Myocyte (in vitro differentiated cells): Measurements from ENCODE around the gene LBP. TPM values are rescaled to one million over a fixed set of nuclear protein-coding genes. Genes with fewer than 3 reads are reported as not detected.
"Not testable (repeated sequence)": the region's sequence is repeated elsewhere in the genome, so short reads cannot be mapped to it uniquely, and the experiment has no call there.

Experiments
- DNase-seq: peaks from one replicate; pipeline ENCODE4 v3.0.0-alpha.2; 2012; ENCODE audit warnings: low read depth
- total RNA-seq: library from RNA; depleted of rRNA; stranded (reverse); fragments of >200 nt; gene quantifications from 2 replicates; pipeline ENCODE4 v1.2.3, GENCODE V29; 2014

LBP gene
- total RNA-seq, 1 donor from 2014 or later: not detected

- DNase-seq: no peak
Observed at GRCh38 chr20:38317422-38317821, 28.9 kb upstream of the LBP start.

DNA sequence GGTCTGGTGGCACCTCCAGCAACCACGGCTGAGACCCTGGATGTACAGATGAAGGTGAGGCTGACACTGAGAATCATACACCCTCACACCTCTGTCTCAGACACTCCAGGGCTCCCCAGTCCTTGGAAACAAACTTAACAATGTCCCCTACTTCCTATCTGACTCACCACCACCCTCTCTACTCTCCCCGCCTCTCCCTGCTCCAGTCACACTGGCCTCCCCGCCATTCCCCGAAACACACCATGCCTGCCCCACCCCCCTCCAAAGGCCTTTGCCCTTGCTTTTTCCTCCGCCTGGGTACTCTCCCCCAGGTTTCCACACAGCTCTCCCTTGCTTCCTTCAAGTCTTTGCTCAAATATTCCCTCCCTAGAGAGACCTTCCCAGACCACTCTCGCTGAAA lies 26.1 kb upstream of the LBP start:
- DNase-seq: no peak

DNA sequence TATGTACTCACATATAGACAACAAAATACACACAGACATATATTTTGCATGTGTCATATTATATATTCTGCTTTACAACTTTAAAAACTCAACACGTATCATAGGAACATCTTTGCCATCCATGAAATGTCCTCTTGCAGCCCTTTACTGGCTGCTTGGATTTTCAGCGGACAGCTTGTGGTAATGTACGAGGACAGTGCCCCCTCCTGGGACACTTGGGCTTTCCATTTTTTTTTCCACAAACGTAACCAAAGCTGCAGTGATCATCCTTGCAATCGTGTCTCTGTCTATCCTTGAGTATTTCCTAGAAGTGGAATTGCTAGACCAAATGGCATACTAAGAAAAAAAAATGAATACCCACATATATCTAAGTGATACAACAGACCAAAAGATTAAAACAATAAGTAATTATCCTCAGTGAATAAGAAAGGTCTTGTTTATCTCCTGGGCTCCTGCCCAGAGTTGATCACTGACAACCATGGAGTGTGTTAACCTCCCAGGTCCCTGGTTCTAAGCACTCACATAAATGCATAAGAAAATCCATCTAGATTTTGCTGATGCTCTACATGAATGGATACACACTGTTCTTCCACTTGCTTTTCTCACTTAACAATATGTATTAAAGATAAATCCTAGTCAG lies 24.2 kb upstream of the LBP start:
- DNase-seq: peak; percentile 72

- DNase-seq: no peak
Observed at GRCh38 chr20:38324159-38324558, 22.1 kb upstream of the LBP start.

- DNase-seq: no peak
Observed at GRCh38 chr20:38325167-38325566, 21.1 kb upstream of the LBP start.

DNA sequence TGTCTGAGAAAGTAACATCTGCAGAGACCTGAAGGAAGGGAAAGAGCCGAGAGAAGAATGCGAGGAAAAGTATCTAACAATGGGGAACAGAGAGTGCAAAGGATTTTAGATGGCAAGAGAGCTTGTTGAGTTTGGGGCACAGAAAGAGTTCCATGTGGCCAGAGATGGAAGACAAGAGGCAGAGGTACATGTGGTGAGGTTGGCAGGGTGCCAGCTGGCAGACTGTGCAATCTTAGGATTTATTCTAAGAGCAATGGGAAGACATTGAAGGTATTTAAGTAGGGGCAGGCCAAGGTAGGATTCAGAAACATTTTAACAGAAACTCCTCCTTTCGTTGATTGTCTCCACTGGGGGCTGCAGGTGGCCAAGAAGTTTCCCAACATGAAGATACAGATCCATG lies 20.4 kb upstream of the LBP start:
- no peak for DNase-seq

GRCh38 chr20:38326309-38326708 lies 20.0 kb upstream of the LBP start:
- DNase-seq: no peak

DNA sequence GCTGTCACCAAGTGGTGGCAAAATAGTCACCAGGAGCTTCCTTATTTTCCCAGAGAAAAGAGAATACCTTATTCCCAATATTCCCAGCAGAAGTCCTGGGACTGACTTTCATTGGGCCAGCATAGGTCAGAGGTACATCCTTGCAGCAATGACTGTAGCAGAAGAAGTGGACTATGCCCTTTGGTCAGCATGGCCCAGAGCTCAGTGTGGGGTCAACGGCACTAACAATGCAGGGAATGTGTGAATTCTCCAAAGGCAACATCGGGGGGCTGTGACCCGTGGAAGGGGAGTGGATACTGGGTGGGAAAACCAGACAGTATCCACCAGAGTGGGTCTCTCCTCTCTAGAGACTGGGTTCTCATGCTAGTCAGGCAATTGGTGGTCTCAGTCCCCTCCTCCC lies 15.6 kb upstream of the LBP start:
- DNase-seq: no peak

- no peak for DNase-seq
Observed at GRCh38 chr20:38331245-38331644, 15.0 kb upstream of the LBP start.

DNA sequence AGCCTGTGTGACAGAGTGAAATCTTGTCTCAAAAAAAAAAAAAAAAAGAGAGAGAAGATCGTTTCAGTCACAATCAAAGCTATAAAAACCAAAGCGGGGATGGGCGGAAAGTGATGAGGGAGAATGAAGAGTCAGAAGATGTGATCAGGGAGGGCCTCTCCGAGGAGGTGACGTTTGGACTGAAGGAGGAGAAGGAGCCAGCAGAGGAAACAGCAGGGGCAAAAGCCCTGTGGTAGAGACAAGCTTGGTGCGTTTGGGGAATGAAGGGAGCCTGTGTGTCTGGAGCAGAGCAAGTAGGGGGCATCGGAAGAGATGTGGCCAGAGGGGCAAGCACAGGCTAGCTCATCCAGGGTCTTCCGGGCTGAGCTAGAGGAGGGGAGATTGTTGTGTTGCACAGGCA lies 14.5 kb upstream of the LBP start:
- DNase-seq: no peak

DNA sequence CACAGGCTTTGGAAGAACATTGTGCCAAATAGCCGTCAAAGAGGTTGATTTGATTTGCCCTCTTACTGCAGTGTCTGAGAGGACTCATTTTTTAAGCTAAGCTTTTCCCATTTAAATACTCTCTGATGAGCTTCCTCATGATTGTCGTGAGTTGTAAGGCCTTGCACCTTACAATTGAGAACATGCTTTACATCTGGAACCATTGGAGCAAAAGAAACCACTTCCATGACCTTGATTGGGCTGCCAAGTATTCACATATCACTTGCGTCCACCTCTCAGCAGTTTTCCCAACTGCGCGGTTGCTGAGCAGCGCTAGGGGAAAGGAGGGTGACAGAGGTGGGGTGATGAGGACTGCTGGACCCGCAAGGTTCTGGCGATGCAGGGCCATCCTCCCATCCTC lies 12.3 kb upstream of the LBP start:
- no peak for DNase-seq

GRCh38 chr20:38336726-38337125 lies 9.6 kb upstream of the LBP start:
- no peak for DNase-seq

- no peak for DNase-seq
Observed at GRCh38 chr20:38337561-38338140, 8.6 kb upstream of the LBP start.

DNA sequence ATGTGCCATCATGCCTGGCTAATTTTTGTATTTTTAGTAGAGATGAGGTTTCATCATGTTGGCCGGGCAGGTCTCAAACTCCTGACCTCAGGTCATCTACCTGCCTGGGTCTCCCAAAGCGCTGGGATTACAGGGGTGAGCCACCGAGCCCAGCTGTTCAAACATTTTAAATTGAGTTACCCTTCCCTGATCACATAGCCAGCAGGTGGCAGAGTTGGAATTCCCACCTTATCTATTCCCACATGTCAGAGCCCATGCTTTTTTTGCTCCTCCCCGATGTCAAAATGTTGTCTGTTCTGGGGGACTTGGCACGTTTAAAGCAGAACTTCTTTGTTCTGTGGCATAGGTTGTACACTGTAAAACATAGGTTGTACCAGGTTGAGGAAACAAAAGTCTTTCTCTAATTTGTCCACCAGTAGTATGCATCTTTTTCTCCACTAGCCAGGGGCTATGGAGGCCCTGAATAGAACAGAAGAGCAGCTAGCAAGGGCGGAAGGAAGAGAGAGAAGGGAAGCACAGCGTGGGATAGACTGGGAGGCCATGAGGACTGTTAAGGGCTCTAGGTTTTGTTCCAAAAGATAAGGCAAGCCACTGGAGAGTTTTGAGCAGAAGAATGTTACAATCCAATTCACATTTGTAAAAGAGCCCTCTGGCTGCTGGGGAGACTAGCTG lies 7.3 kb upstream of the LBP start:
- DNase-seq: peak; percentile 17

GRCh38 chr20:38339521-38339896 lies 6.8 kb upstream of the LBP start:
- not testable (repeated sequence) for DNase-seq

GRCh38 chr20:38339997-38340396 lies 6.3 kb upstream of the LBP start:
- DNase-seq: no peak

DNA sequence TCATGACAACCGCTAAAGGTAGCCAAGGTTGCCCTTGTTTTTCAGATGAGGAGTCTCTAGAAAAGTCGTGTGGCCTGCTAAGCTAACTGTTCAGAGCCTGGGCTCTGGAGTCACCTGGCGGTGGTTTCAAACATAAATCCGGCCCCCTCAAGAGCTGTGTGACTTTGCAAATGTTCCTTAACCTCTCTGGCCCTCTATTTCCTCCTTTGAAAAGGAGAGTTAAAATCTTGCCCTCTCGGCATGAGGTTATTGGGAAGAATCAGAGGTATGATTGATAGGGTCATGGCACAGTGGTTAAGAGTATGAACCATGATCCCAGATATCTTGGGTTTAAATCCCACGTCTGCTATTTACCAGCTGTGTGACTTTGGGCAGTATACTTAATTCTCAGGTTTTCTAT lies 5.6 kb upstream of the LBP start:
- no peak for DNase-seq

GRCh38 chr20:38342216-38342615 lies 4.1 kb upstream of the LBP start:
- DNase-seq: no peak

DNA sequence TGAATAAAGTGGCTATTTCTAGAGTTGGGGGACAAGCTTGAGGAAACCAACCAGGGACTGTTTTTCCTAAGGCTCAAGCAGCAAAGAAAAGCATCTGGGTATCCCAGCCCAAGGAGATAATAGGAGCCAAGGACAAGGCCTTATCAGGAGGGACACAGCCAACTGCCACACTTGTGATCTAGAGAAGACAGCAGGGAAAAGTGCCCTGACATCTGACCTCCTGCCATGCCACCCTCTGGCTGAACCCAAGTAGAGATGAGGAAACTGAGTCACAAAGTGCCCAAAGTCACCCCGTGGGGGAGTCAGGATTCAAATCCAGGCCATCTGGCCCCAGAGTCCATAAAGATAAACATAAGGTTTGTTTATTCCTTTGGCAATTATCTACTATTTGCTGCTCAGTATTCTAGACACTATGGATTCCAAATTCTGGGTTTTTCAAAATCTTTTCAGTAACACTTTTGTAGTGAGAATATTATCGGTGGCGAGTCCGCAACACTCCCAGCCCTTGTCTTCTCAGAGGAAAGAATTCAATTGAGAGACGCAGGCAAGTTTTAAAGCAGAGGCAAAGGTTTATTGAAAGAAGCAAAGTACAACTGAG lies 3.5 kb upstream of the LBP start:
- DNase-seq: no peak

DNA sequence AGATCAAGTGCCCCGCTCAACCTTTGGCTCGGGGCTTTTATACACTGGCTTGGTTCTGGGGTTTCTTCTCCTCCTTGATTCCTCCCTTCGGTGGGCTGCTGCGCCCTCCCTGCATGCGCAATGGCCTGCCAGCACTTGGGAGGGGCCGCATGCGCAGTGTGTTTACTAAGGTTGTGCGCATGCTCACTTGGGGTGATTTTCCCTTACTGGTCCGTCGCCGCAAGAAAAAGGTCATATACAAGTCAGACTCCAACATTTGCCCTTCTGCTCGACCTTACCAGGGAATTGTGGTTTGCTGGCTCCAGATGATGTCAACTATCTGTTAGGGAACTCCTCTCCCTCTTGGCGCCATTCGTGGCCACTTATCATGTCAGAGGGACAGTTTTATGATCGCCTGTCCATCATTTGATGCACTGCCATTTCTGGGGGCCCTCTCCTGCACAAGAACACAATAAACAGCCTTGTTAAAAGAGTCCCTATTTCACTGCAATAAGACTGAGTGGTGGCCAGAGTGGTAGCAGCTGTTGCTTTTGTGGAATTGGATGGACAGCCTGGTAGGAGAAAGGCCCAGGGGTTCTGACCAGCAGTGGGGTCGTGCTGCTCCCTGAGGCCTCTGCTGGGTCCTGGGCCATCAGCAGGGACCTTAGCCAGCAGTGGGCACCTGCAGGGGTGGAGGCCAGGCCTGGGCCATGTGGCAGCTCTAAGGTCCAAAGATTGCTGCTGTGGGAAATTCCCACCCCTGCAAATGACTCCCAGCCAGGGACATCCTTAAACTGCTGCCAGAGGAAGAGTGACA lies 2.8 kb upstream of the LBP start:
- peak; percentile 24 for DNase-seq

GRCh38 chr20:38344107-38344701 lies 2.1 kb upstream of the LBP start:
- no peak for DNase-seq
